Activated CD4-positive, alpha-beta T cell treated with anti-CD3 and anti-CD28 coated beads, Interleukin-2, amount 10 ng/mL, durations not matched to agents 24 days and 14 days (primary cell): ENCODE data around the gene APH1B. TPM values are rescaled to one million over a fixed set of nuclear protein-coding genes. Genes with fewer than 3 reads are reported as not detected.

Experiments
- DNase-seq: peaks from one replicate; pipeline ENCODE4 v3.0.0; 2022
- H3K27ac Mint-ChIP-seq: one replicate; pipeline ENCODE4 v1.8.0; 2022; ENCODE audit warnings: mild to moderate bottlenecking, mixed read lengths
- H3K27me3 Mint-ChIP-seq: one replicate; pipeline ENCODE4 v1.8.0; 2022; ENCODE audit warnings: mixed read lengths
- H3K36me3 Mint-ChIP-seq: one replicate; pipeline ENCODE4 v1.8.0; 2022; ENCODE audit warnings: low read depth, mild to moderate bottlenecking, mixed read lengths
- H3K4me1 Mint-ChIP-seq: one replicate; pipeline ENCODE4 v1.8.0; 2021; ENCODE audit warnings: mixed read lengths
- H3K4me3 Mint-ChIP-seq: one replicate; pipeline ENCODE4 v1.8.0; 2022; ENCODE audit warnings: mild to moderate bottlenecking, moderate library complexity, mixed read lengths
- H3K9me3 Mint-ChIP-seq: one replicate; pipeline ENCODE4 v1.8.0; 2021; ENCODE audit warnings: mixed read lengths
- intact Hi-C: fragments of 100-400 bp; cut with micrococcal nuclease; formaldehyde crosslinking; loops from one replicate; pipeline ENCODE4 v1.15.1; 2023
- total RNA-seq: library from RNA; stranded (reverse); gene quantifications from 2 replicates; pipeline ENCODE4 v1.2.3, GENCODE V29; 2022

Gene APH1B
- total RNA-seq, 1 donor from 2014 or later = 3.8 TPM

- DNase-seq = no peak
- Mint-ChIP-seq H3K9me3 (no peaks in the 10 kb centered on the region), H3K4me1 (no peaks in the 10 kb centered on the region), H3K27me3 (peaks cover 7% of the 10 kb centered on the region), H3K4me3 (no peak overlapping the region), H3K36me3 (no peaks in the 10 kb centered on the region), H3K27ac (no peak overlapping the region)
- intact Hi-C loops = no loop called here
Observed at GRCh38 chr15:63350178-63350621, 72.8 kb downstream of the APH1B start.

GRCh38 chr15:63351170-63351569 lies 73.8 kb downstream of the APH1B start:
- no peak overlapping the region for H3K4me3 Mint-ChIP-seq
- no peak for DNase-seq

GRCh38 chr15:63352808-63353207 lies 75.4 kb downstream of the APH1B start:
- no peak for DNase-seq
- H3K4me3 Mint-ChIP-seq = no peak overlapping the region
- no peaks in the 10 kb centered on the region for H3K36me3 Mint-ChIP-seq
- no peaks in the 10 kb centered on the region for H3K4me1 Mint-ChIP-seq
- H3K27me3 Mint-ChIP-seq = peaks cover 7% of the 10 kb centered on the region
- H3K9me3 Mint-ChIP-seq = no peaks in the 10 kb centered on the region
- intact Hi-C loops = no loop called here
- H3K27ac Mint-ChIP-seq = no peak overlapping the region

More at GRCh38 chr15:63351170-63351569, 73.8 kb downstream of the APH1B start:
- intact Hi-C loops = no loop called here
- Mint-ChIP-seq H3K9me3 (no peaks in the 10 kb centered on the region), H3K27ac (no peak overlapping the region), H3K4me1 (no peaks in the 10 kb centered on the region), H3K27me3 (peaks cover 7% of the 10 kb centered on the region), H3K36me3 (no peaks in the 10 kb centered on the region)

DNA sequence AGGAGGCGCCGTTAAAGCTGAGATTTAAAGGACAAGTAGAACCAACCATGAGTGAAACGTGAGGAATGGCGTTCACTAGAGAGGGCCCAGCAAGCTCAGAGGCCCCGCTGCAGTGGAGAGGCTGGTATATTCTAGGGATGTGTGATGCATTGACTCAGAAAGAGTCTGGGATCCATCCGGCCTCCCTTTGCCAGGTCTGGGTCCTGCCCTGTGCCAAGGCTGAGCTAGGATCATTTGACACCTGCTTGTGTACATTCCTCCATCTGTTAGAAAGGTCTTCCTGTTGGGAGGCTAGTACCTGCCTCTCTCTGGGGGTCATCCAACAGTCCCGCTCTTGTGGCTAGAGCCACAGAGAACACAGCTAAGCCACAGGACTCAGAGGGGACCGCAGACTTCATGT lies 75.9 kb downstream of the APH1B start:
- H3K4me1 Mint-ChIP-seq = no peaks in the 10 kb centered on the region
- no peak overlapping the region for H3K4me3 Mint-ChIP-seq
- no peaks in the 10 kb centered on the region for H3K9me3 Mint-ChIP-seq
- intact Hi-C loops = no loop called here
- H3K27me3 Mint-ChIP-seq = peaks cover 7% of the 10 kb centered on the region
- no peak for DNase-seq
- H3K36me3 Mint-ChIP-seq = no peaks in the 10 kb centered on the region
- H3K27ac Mint-ChIP-seq = no peak overlapping the region

DNA sequence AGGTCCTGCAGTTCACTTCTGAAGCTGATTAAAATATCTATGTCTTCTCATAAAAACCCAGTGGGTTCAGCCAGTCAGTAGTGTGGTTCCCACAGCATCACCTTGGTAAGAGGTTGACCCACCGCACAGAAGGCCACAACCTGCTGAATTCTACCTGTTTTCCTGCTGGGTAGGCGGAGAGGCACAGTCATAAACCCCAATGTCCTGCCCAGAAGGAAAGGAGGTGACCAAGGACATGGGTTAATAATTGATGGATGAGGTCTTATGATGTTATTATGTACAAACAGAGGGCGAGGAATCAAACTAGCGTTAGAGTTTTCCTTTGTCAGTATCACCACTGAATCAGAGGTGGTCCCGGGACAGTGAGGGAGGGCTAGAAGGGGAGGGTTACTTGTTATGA lies 76.5 kb downstream of the APH1B start:
- Mint-ChIP-seq H3K27ac (no peak overlapping the region), H3K4me3 (no peak overlapping the region), H3K27me3 (peaks cover 11% of the 10 kb centered on the region), H3K36me3 (no peaks in the 10 kb centered on the region), H3K9me3 (no peaks in the 10 kb centered on the region), H3K4me1 (no peaks in the 10 kb centered on the region)
- intact Hi-C loops = no loop called here
- no peak for DNase-seq

- H3K4me1 Mint-ChIP-seq = no peaks in the 10 kb centered on the region
- no peaks in the 10 kb centered on the region for H3K36me3 Mint-ChIP-seq
- H3K27ac Mint-ChIP-seq = no peak overlapping the region
- peaks cover 20% of the 10 kb centered on the region for H3K27me3 Mint-ChIP-seq
- no peak overlapping the region for H3K4me3 Mint-ChIP-seq
- no peak for DNase-seq
- intact Hi-C loops = no loop called here
- no peaks in the 10 kb centered on the region for H3K9me3 Mint-ChIP-seq
Observed at GRCh38 chr15:63354821-63355650, 77.6 kb downstream of the APH1B start.

DNA sequence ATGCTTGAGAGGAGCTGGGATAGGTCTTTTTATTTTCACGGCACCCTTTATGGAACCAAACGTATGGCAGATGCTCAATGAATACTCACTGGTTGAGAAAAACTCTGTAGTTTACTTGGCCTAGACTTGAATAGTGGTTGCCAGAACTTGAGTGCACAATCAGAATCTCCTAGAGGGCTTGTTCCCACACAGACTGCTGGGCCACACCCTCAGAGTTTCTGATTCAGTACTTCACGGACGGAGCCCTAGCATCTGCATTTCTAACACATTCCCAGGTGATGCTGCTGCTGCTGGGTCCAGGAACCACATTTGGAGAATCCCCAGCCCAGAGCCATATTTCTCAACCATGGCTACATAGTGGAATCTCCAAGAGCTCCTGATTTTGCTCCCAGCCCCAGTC lies 79.7 kb downstream of the APH1B start:
- no peak overlapping the region for H3K27ac Mint-ChIP-seq
- intact Hi-C loops = no loop called here
- no peak overlapping the region for H3K4me3 Mint-ChIP-seq
- H3K27me3 Mint-ChIP-seq = peaks cover 27% of the 10 kb centered on the region
- H3K9me3 Mint-ChIP-seq = no peaks in the 10 kb centered on the region
- H3K36me3 Mint-ChIP-seq = no peaks in the 10 kb centered on the region
- H3K4me1 Mint-ChIP-seq = no peaks in the 10 kb centered on the region
- no peak for DNase-seq

GRCh38 chr15:63357731-63358130 lies 80.3 kb downstream of the APH1B start:
- DNase-seq = no peak
- H3K4me1 Mint-ChIP-seq = no peaks in the 10 kb centered on the region
- intact Hi-C loops = no loop called here
- no peak overlapping the region for H3K4me3 Mint-ChIP-seq
- no peaks in the 10 kb centered on the region for H3K36me3 Mint-ChIP-seq
- H3K27me3 Mint-ChIP-seq = peaks cover 29% of the 10 kb centered on the region
- no peak overlapping the region for H3K27ac Mint-ChIP-seq
- no peaks in the 10 kb centered on the region for H3K9me3 Mint-ChIP-seq

DNA sequence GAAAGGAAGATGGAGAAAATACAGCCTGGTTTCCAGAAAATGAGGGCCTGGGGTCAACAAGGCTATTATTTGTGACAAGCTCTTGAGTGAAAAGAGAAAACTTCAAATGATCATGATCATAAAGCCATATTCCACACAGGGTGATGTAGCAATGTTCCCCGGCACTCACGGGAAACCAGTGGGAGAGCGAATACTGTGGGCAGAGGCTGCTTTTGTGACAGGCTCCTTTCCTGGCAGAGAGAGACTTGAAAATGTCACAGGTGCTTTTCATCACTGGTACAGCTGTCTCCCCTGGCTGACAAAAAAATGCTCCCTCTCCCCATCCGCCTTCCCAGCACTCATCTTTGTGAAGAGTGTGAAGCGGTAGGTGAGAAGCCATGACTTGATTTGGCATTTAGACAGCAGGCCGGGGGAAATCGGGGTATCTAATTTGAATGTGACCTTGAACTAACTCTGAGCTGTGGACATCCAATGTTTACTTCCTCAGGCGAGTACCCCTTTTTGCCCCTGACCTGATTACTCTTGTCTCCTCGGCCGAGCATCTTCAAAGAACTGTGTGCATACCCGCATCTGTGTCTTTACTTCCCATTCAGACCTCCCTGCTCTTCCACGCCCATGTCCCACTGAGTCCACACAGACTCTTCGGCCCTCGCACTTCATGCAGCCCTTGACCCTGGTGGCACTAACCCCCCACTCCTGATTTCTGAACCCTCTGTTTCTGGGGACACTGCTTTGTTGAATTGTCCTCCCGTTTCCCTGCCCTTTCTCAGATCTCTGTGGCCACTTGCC lies 81.0 kb downstream of the APH1B start:
- Mint-ChIP-seq H3K4me3 (no peak overlapping the region), H3K36me3 (no peaks in the 10 kb centered on the region), H3K27me3 (peaks cover 27% of the 10 kb centered on the region), H3K4me1 (no peaks in the 10 kb centered on the region), H3K27ac (no peak overlapping the region), H3K9me3 (no peaks in the 10 kb centered on the region)
- intact Hi-C loops = no loop called here
- no peak for DNase-seq

Other genes with a start within 250 kb of the APH1B start
- gene TPM1, start 234.9 kb upstream of the APH1B start, total RNA-seq = 10.1 and 10.6 TPM in 2 replicates
- gene LACTB, start 155.7 kb upstream of the APH1B start, total RNA-seq = 15.7 and 18.1 TPM in 2 replicates
- 167 and 179 TPM in 2 replicates for gene RPS27L, start 120.1 kb upstream of the APH1B start, total RNA-seq
- 186 and 187 TPM in 2 replicates for gene RAB8B, start 88.0 kb upstream of the APH1B start, total RNA-seq
- 0.43 and 0.63 TPM in 2 replicates for gene CA12, start 104.2 kb downstream of the APH1B start, total RNA-seq
- gene USP3, start 227.0 kb downstream of the APH1B start, total RNA-seq = 46.7 and 49.2 TPM in 2 replicates